ENCODE data around the gene FCN1.

DNA sequence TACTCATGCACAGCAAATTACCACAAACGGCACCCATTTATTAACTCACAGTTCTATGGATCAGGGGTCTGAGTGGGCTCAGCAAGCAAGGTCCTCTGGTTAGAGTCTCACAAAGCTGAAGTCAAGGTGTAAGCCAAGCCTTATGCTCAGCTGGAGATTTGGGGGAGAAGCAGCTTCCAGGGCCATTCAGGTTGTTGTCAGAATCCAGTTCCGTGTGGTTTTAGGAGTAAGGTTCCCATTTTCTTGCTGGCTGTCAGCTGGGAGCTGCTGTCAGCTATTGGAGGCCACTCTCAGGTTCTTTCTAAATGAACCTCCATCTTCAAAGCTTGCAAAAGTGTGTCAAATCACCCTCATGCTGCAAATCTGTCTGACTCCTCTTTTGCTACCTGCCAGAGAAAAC is 19.4 kb downstream of the FCN1 start:
- TF ChIP-seq CTCF (IDR thresholded peaks at IDR 0.05), result no peak
- no peak for TF ChIP-seq POLR2A (IDR thresholded peaks at IDR 0.05)
